Muscle layer of duodenum (tissue), 2 donors: ENCODE measurements around the gene NFKBIB.

Source experiments
- H3K27ac ChIP-seq: one replicate; pipeline ENCODE4 v1.7.0; 2013; ENCODE audit warnings: mild to moderate bottlenecking, low read length
- H3K27me3 ChIP-seq: one replicate; pipeline ENCODE4 v1.7.0; 2013; ENCODE audit warnings: low read depth, mild to moderate bottlenecking, control low read depth, low read length
- H3K36me3 ChIP-seq, 2 donors: one replicate each; pipeline ENCODE4 v1.7.0; 2013; ENCODE audit warnings: low read length in 2 of 2, control low read depth in 1 of 2, mild to moderate bottlenecking in 1 of 2; ENCODE audit not compliant: insufficient read depth in 2 of 2, control insufficient read depth in 1 of 2
- H3K4me1 ChIP-seq, 2 donors: one replicate each; pipeline ENCODE4 v1.7.0; 2013; ENCODE audit warnings: low read length in 2 of 2, mild to moderate bottlenecking in 2 of 2, control low read depth in 1 of 2, moderate library complexity in 1 of 2; ENCODE audit not compliant: insufficient read depth in 2 of 2, control insufficient read depth in 1 of 2
- H3K4me3 ChIP-seq, 2 donors: one replicate each; pipeline ENCODE4 v1.7.0; 2013; ENCODE audit warnings: low read length in 2 of 2, low read depth in 1 of 2, mild to moderate bottlenecking in 1 of 2
- H3K9me3 ChIP-seq, 2 donors: one replicate each; pipeline ENCODE4 v1.7.0; 2013; ENCODE audit warnings: low read length in 2 of 2, control low read depth in 1 of 2, mild to moderate bottlenecking in 1 of 2; ENCODE audit not compliant: control insufficient read depth in 1 of 2
- donor health status: healthy.

The NFKBIB gene

GRCh38 chr19:38952395-38953165, 52.8 kb downstream of the NFKBIB start:
- H3K36me3 ChIP-seq: no peaks in the 10 kb centered on the region
- peaks cover 0 to 10% of the 10 kb centered on the region in 2 donors for H3K4me1 ChIP-seq
- H3K9me3 ChIP-seq: no peaks in the 10 kb centered on the region
- no peak overlapping the region for H3K4me3 ChIP-seq
- no peaks in the 10 kb centered on the region for H3K27me3 ChIP-seq
- no peak overlapping the region for H3K27ac ChIP-seq

GRCh38 chr19:38953677-38954076, 53.9 kb downstream of the NFKBIB start:
- Histone ChIP-seq H3K27ac (no peak overlapping the region), H3K36me3 (no peaks in the 10 kb centered on the region), H3K4me3 (no peak overlapping the region), H3K9me3 (no peaks in the 10 kb centered on the region), H3K27me3 (no peaks in the 10 kb centered on the region), H3K4me1 (peaks cover 0 to 10% of the 10 kb centered on the region in 2 donors)

- Histone ChIP-seq H3K36me3 (no peaks in the 10 kb centered on the region), H3K27ac (no peak overlapping the region), H3K4me3 (no peak overlapping the region), H3K4me1 (no peaks in the 10 kb centered on the region), H3K9me3 (no peaks in the 10 kb centered on the region), H3K27me3 (no peaks in the 10 kb centered on the region)
These were observed 56.5 kb downstream of the NFKBIB start for GRCh38 chr19:38956264-38956663.

- no peaks in the 10 kb centered on the region for H3K36me3 ChIP-seq
- H3K4me1 ChIP-seq: peaks cover 0 to 3% of the 10 kb centered on the region in 2 donors
- no peaks in the 10 kb centered on the region for H3K27me3 ChIP-seq
- no peaks in the 10 kb centered on the region for H3K9me3 ChIP-seq
- no peak overlapping the region for H3K4me3 ChIP-seq
- H3K27ac ChIP-seq: no peak overlapping the region
These were observed 58.5 kb downstream of the NFKBIB start for GRCh38 chr19:38958301-38958700.
